Measurements from ENCODE around the gene FMR1.

Gene FMR1

DNA sequence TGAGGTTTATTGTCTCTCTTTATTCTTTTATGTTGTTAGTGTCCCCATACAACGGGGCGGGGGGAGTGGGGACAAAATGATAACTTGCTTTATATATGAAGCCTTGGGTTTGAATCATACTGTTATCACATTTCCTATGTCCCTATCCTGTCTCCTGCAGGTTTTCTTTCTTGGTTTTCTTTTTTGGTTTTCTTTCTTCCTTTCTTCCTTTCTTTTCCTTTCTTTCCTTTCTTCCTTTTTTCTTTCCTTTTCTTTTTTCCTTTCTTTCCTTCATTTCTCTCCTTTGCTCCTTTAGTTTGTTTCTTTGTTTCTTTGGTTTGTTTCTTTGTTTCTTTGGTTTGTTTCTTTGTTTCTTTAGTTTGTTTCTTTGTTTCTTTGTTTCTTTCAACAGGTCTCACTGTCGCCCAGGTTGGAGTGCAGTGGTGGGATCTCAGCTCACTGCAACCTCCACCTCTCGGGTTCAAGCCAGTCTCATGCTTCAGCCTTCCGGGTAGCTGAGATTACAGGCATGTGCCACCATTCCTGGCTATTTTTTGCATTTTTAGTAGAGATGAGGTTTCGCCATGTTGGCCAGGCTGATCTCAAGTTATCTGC, 4.8 kb downstream of the FMR1 start:
- no peak for DNase-seq (ENCODE audit: low spot score)

GRCh38 chrX:147917700-147918695, 6.3 kb downstream of the FMR1 start:
- DNase-seq (ENCODE audit: low spot score) = no peak

- DNase-seq (ENCODE audit: low spot score) = no peak
Measured at GRCh38 chrX:147920161-147920666, 8.5 kb downstream of the FMR1 start.

DNA sequence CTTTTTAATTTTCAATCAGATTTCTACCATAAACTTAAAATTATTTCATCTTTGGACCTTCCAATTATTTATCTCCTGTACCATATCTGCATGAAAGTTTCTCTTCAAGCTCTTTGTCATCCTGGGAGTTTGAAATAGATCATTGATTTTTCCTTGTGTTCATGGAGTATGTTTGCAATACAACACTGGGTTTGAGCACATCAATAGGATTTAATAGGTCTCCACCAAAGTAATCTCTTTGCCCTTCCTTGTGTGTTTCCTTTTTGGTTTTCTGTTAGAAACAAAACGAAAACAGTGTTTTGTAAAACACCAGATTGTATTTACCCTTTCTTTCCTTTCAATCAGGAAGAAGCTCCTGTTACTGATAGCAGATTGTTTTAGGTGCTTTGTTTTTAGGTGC, 11.9 kb downstream of the FMR1 start:
- no peak for DNase-seq (ENCODE audit: low spot score)

DNA sequence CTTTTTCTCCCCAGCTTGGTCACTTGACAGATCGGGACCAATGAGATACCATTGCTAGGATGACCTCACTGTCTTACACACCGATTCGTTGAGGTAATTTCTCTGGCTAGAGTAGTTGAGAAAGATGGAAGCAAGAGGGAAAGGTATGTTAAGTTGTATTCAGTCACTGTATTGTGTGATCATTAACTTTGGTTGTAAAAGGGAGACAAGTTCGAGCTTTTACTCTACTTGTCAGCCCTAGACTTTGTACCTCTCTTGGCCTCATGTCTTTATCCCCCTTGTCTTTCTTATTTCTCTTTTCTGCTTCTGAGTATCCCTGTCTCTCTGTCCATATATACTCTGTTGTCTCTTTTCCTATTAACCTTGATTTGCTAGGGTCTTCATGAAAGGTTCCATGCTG, 15.5 kb downstream of the FMR1 start:
- DNase-seq (ENCODE audit: low spot score) = no peak

- no peak for DNase-seq (ENCODE audit: low spot score)
Measured at GRCh38 chrX:147933815-147934214, 22.1 kb downstream of the FMR1 start.

GRCh38 chrX:147935156-147935758, 23.5 kb downstream of the FMR1 start:
- no peak for DNase-seq (ENCODE audit: low spot score)

- no peak for DNase-seq (ENCODE audit: low spot score)
Measured at GRCh38 chrX:147945286-147945685, 33.6 kb downstream of the FMR1 start.

GRCh38 chrX:147948531-147948930, 36.8 kb downstream of the FMR1 start:
- DNase-seq (ENCODE audit: low spot score) = no peak

DNA sequence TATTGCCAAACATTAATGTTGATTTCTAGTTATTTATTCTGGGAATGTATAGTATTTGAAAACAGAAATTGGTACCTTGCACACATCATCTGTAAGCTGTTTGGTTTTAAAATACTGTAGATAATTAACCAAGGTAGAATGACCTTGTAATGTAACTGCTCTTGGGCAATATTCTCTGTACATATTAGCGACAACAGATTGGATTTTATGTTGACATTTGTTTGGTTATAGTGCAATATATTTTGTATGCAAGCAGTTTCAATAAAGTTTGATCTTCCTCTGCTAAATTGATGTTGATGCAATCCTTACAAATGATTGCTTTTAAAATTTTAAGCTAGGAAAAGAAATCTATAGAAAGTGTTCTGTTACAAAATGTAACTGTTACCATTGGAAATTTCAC, 38.6 kb downstream of the FMR1 start:
- no peak for DNase-seq (ENCODE audit: low spot score)

DNA sequence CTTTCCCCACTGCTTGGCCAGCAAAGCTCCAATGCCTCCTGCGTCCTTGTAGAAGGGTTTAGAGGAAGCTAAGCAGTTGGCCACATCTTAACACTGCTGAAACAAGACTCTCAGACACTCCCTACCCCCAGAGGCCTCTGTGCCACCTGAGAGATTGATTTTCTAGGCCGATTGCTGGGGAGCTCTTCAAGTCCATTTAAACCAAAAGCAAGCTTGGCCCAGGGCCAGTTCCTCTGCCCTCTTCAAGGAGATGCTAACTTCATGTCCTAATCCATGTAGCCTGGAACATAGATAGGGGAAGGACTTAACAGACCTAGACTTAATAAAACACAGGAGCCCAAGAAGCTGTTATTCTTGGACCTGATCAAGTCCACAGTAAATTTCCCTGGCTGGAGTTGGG, 42.3 kb downstream of the FMR1 start:
- DNase-seq (ENCODE audit: low spot score) = no peak

DNA sequence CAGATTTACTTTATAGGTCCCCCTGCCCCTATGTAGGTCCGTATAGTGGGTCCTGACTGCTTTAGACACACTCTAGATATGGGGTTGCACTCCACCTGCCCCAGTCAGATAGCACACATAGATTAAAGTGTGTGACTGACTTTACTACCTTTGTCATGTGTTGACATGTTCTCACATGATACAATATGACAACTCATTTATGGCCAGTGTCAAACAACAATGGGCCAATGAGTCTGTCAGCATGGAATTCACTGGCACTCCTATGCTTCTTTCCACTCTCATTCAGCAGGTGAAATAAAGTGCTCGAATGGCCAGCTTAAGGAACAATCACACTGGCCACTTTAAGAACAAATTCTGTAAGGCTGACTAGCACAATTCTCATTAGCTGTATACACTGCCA, 45.6 kb downstream of the FMR1 start:
- no peak for DNase-seq (ENCODE audit: low spot score)

- no peak for DNase-seq (ENCODE audit: low spot score)
Measured at GRCh38 chrX:147958291-147958690, 46.6 kb downstream of the FMR1 start.

GRCh38 chrX:147960722-147961121, 49.0 kb downstream of the FMR1 start:
- DNase-seq (ENCODE audit: low spot score) = no peak

DNA sequence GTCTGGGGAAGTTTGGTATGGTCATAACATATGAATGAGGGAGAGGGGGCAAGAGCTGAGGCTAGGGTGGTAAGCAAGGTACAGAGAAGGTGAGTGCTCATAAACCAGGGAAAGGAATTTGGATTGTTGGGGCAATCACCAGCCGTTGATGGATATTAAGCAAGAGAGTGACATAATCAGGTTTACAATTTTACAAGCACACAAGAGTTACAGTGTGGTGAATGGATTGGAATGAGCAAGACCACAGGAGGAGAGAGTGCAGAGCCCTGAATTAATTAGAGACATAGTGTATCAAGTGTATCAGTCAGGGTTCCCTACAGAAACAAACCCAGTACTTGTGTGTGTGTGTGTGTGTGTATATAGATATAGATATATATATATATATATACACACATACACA, 50.8 kb downstream of the FMR1 start:
- DNase-seq (ENCODE audit: low spot score) = no peak

- DNase-seq (ENCODE audit: low spot score) = no peak
Measured at GRCh38 chrX:147978931-147979330, 67.2 kb downstream of the FMR1 start.

GRCh38 chrX:147981038-147981752, 69.5 kb downstream of the FMR1 start, which contains the start of gene FMR1NB:
Gene FMR1NB (plus strand): TSS chrX:147981337. CDS start chrX:147981403, 66 bp downstream.
- no peak for DNase-seq (ENCODE audit: low spot score)

All from Ammon's horn (tissue), 1 donor.